Cardiac muscle cell (in vitro differentiated cells and primary cell): ENCODE data around the gene C16orf78. TPM values are rescaled to one million over a fixed set of nuclear protein-coding genes. Genes with fewer than 3 reads are reported as not detected.

ENCODE experiments used
- DNase-seq, 2 donors: peaks; one replicate each; pipeline versions ENCODE4 v3.0.0 to v3.0.0-alpha.2; 2010 to 2017; ENCODE audit warnings: low read depth in 1 of 2, low spot score in 1 of 2
- H3K27ac ChIP-seq: fragments of 200-600 bp; sonication (generic); 2 replicates; pipeline ENCODE4 v1.5.1; 2016
- H3K27me3 ChIP-seq: fragments of 200-600 bp; sonication (generic); 2 replicates; pipeline ENCODE4 v1.6.0; 2016; ENCODE audit warnings: control low read depth
- H3K36me3 ChIP-seq: fragments of 200-600 bp; sonication (generic); 2 replicates; pipeline ENCODE4 v1.5.1; 2016; ENCODE audit warnings: control low read depth
- H3K4me1 ChIP-seq: fragments of 200-600 bp; sonication (generic); 2 replicates; pipeline ENCODE4 v1.8.1; 2017; ENCODE audit warnings: low read depth, mild to moderate bottlenecking, mixed run types
- H3K4me3 ChIP-seq: fragments of 200-600 bp; sonication (generic); 2 replicates; pipeline ENCODE4 v1.5.1; 2016; ENCODE audit warnings: mild to moderate bottlenecking
- H3K9me3 ChIP-seq: fragments of 200-600 bp; sonication (generic); 2 replicates; pipeline ENCODE4 v1.5.1; 2017; ENCODE audit warnings: low read depth, mild to moderate bottlenecking, control low read depth
- CTCF ChIP-seq: IDR thresholded peaks from 2 replicates; pipeline ENCODE4 v1.5.1; 2012; ENCODE audit warnings: low read depth, mild to moderate bottlenecking, low read length
- polyA plus RNA-seq: library from polyadenylated mRNA; unstranded; fragments of >200 nt; fragmentation: Nextera tagmentation; extraction: Ambion mirVana; gene quantifications from 2 replicates; pipeline ENCODE4 v1.2.1, GENCODE V29; 2016
- total RNA-seq: library from RNA; depleted of rRNA; stranded (reverse); fragments of >200 nt; gene quantifications from 2 replicates; pipeline ENCODE4 v1.2.3, GENCODE V29; 2016

The C16orf78 gene
- total and polyA plus RNA-seq, 2 experiments from 2014 or later, result not detected

- peak in 1 of 2 donors; percentile 12 for DNase-seq
- Histone ChIP-seq H3K36me3 (no peaks in the 10 kb centered on the region), H3K27me3 (peaks cover 20% of the 10 kb centered on the region), H3K4me1 (no peaks in the 10 kb centered on the region), H3K9me3 (no peaks in the 10 kb centered on the region), H3K4me3 (no peak overlapping the region), H3K27ac (no peak overlapping the region)
- no peak for TF ChIP-seq CTCF
Observed at GRCh38 chr16:49349446-49350168, 24.0 kb upstream of the C16orf78 start.

- H3K4me3 ChIP-seq, result no peak overlapping the region
- no peaks in the 10 kb centered on the region for H3K4me1 ChIP-seq
- no peaks in the 10 kb centered on the region for H3K9me3 ChIP-seq
- peak; percentile 86 for TF ChIP-seq CTCF
- no peak overlapping the region for H3K27ac ChIP-seq
- peak; percentile 56 to 62 for DNase-seq
- H3K27me3 ChIP-seq, result peaks cover 13% of the 10 kb centered on the region
- H3K36me3 ChIP-seq, result no peaks in the 10 kb centered on the region
Observed at GRCh38 chr16:49350265-49351095, 23.1 kb upstream of the C16orf78 start.

- no peak overlapping the region for H3K4me3 ChIP-seq
- H3K4me1 ChIP-seq, result no peaks in the 10 kb centered on the region
- peak in 1 of 2 donors; percentile 48 for DNase-seq
- peaks cover 13% of the 10 kb centered on the region for H3K27me3 ChIP-seq
- H3K36me3 ChIP-seq, result no peaks in the 10 kb centered on the region
- no peak overlapping the region for H3K27ac ChIP-seq
- no peaks in the 10 kb centered on the region for H3K9me3 ChIP-seq
- TF ChIP-seq CTCF, result no peak
Observed at GRCh38 chr16:49351096-49351487, 22.5 kb upstream of the C16orf78 start.

GRCh38 chr16:49352892-49353291 is 20.7 kb upstream of the C16orf78 start:
- no peaks in the 10 kb centered on the region for H3K9me3 ChIP-seq
- no peaks in the 10 kb centered on the region for H3K4me1 ChIP-seq
- peak; percentile 11 to 57 for DNase-seq
- peaks cover 3% of the 10 kb centered on the region for H3K27me3 ChIP-seq
- no peak overlapping the region for H3K4me3 ChIP-seq
- peak; percentile 24 for TF ChIP-seq CTCF
- no peak overlapping the region for H3K27ac ChIP-seq
- H3K36me3 ChIP-seq, result no peaks in the 10 kb centered on the region

GRCh38 chr16:49353680-49354079 is 19.9 kb upstream of the C16orf78 start:
- Histone ChIP-seq H3K4me1 (no peaks in the 10 kb centered on the region), H3K9me3 (no peaks in the 10 kb centered on the region), H3K27me3 (peaks cover 2% of the 10 kb centered on the region), H3K36me3 (no peaks in the 10 kb centered on the region), H3K27ac (no peak overlapping the region), H3K4me3 (no peak overlapping the region)
- peak in 1 of 2 donors; percentile 8 for DNase-seq
- no peak for TF ChIP-seq CTCF
